Peyer's patch (tissue), 4 donors: ENCODE data around the gene SDF2L1.

ENCODE experiments used
- CTCF ChIP-seq, 6 experiments: fragments of 450-650 bp in 4 of 6; fragments of 200-600 bp in 2 of 6; sonication (generic) in 1 of 6; IDR thresholded peaks; one replicate each; pipeline ENCODE4 v1.5.1; 2017 to 2019; ENCODE audit warnings: antibody characterized with exemption in 6 of 6, mild to moderate bottlenecking in 3 of 6, moderate library complexity in 1 of 6
- POLR2A ChIP-seq, 2 donors: fragments of 450-650 bp; IDR thresholded peaks; one replicate each; pipeline ENCODE4 v1.5.1; 2017; ENCODE audit warnings: antibody characterized with exemption in 2 of 2, mild to moderate bottlenecking in 2 of 2, moderate library complexity in 2 of 2

GRCh38 chr22:21640810-21641209, 1.3 kb upstream of the SDF2L1 start:
- TF ChIP-seq CTCF (IDR thresholded peaks at IDR 0.05) (no peak), POLR2A (IDR thresholded peaks at IDR 0.05) (no peak)
